ENCODE measurements around the gene MINDY4. TPM values are rescaled to one million over a fixed set of nuclear protein-coding genes. Genes with fewer than 3 reads are reported as not detected.

MINDY4 gene
- total and polyA plus RNA-seq, 8 donors: 2.9 to 4.9 (median 3.6) TPM

GRCh38 chr7:30751696-30752273 is 19.4 kb upstream of the MINDY4 start, which contains the start of gene INMT:
TSS of gene INMT (plus strand) at chr7:30752135. CDS start at chr7:30752151, 16 bp downstream.
- Histone ChIP-seq H3K4me1 (peaks cover 0 to 2% (median 0%) of the 10 kb centered on the region in 3 donors), H3K27ac (no peak within 1 kb of the TSS), H3K27me3 (no peaks in the 10 kb centered on the region), H3K4me3 (peak within 1 kb of the TSS in 1 of 4 donors; percentile 17), H3K9me3 (no peaks in the 10 kb centered on the region), H3K36me3 (no peaks in the 10 kb centered on the region)
- WGBS, 2 donors: 64% methylated on average over 6 of the region's 6 CpGs
- DNase-seq (no peak), FAIRE-seq (no peak), ATAC-seq (peak in 2 of 4 donors; percentile 22 to 36)
- intact Hi-C loops (cut with DNase I): no loop called here
- TF ChIP-seq, protein P1, sequence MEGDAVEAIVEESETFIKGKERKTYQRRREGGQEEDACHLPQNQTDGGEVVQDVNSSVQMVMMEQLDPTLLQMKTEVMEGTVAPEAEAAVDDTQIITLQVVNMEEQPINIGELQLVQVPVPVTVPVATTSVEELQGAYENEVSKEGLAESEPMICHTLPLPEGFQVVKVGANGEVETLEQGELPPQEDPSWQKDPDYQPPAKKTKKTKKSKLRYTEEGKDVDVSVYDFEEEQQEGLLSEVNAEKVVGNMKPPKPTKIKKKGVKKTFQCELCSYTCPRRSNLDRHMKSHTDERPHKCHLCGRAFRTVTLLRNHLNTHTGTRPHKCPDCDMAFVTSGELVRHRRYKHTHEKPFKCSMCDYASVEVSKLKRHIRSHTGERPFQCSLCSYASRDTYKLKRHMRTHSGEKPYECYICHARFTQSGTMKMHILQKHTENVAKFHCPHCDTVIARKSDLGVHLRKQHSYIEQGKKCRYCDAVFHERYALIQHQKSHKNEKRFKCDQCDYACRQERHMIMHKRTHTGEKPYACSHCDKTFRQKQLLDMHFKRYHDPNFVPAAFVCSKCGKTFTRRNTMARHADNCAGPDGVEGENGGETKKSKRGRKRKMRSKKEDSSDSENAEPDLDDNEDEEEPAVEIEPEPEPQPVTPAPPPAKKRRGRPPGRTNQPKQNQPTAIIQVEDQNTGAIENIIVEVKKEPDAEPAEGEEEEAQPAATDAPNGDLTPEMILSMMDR (IDR thresholded peaks at IDR 0.05): no peak

- 82 to 86% methylated on average over 6 of the region's 6 CpGs for WGBS, 2 donors
- FAIRE-seq: no peak
- Histone ChIP-seq H3K4me3 (peak overlapping the region in 1 of 4 donors; percentile 17), H3K4me1 (peaks cover 0 to 2% (median 0%) of the 10 kb centered on the region in 3 donors), H3K27me3 (no peaks in the 10 kb centered on the region), H3K9me3 (no peaks in the 10 kb centered on the region), H3K27ac (no peak overlapping the region), H3K36me3 (no peaks in the 10 kb centered on the region)
- DNase-seq: no peak
- TF ChIP-seq, protein P1 (IDR thresholded peaks at IDR 0.05): no peak
- ATAC-seq: peak in 1 of 4 donors; percentile 9
- intact Hi-C loops (cut with DNase I): no loop called here
Observed at GRCh38 chr7:30752484-30752883, 18.7 kb upstream of the MINDY4 start.

- peak; percentile 52 to 76 (median 71) for ATAC-seq
- Histone ChIP-seq H3K9me3 (no peaks in the 10 kb centered on the region), H3K27ac (no peak overlapping the region), H3K27me3 (no peaks in the 10 kb centered on the region), H3K4me1 (peaks cover 0 to 2% (median 0%) of the 10 kb centered on the region in 3 donors), H3K4me3 (peak overlapping the region in 1 of 4 donors; percentile 17), H3K36me3 (no peaks in the 10 kb centered on the region)
- FAIRE-seq: no peak
- DNase-seq: peak; percentile 55 to 87 (median 73)
- WGBS, 2 donors: 16 to 19% methylated on average over 5 of the region's 5 CpGs
- intact Hi-C loops (cut with DNase I): no loop called here
- TF ChIP-seq, protein P1 (IDR thresholded peaks at IDR 0.05): no peak
Observed at GRCh38 chr7:30752979-30753378, 18.2 kb upstream of the MINDY4 start.

DNA sequence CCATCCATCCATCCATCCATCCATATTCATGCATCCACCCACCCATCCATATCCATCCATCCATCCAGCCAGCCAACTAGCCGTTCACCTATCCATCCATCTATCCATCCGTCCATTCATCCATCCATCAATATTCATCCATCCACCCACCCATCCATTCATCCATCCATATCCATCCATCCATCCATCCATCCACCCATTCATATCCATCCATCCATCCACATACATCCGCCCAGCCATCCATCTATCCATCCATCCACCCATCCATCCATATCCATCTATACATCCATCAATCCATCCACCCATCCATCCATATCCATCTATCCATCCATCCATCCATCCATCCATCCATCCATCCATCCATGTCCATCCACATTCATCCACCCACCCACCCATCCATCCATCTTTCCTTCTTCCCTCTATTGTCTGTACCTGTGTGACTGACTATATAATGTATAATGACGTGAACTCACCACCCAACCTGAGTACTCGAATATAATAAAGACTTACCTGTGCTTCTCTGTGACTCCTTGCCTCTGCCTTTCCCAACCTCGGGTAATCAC is 16.8 kb upstream of the MINDY4 start:
- intact Hi-C loops (cut with DNase I): no loop called here
- 78 to 84% methylated on average over 6 of the region's 6 CpGs for WGBS, 2 donors
- TF ChIP-seq, protein P1 (IDR thresholded peaks at IDR 0.05): no peak
- Histone ChIP-seq H3K9me3 (no peaks in the 10 kb centered on the region), H3K27me3 (no peaks in the 10 kb centered on the region), H3K27ac (no peak overlapping the region), H3K36me3 (no peaks in the 10 kb centered on the region), H3K4me3 (no peak overlapping the region), H3K4me1 (peaks cover 0 to 2% (median 0%) of the 10 kb centered on the region in 3 donors)
- ATAC-seq (no peak), FAIRE-seq (no peak), DNase-seq (no peak)
